Pons (tissue), 1 donor: ENCODE measurements around the gene LPCAT3.

Source experiments
- DNase-seq: peaks from one replicate; pipeline ENCODE4 v3.0.0-alpha.2; 2016; ENCODE audit warnings: low spot score

The LPCAT3 gene

GRCh38 chr12:6937481-6938352 is 80.6 kb downstream of the LPCAT3 start:
- DNase-seq: peak; percentile 95

DNA sequence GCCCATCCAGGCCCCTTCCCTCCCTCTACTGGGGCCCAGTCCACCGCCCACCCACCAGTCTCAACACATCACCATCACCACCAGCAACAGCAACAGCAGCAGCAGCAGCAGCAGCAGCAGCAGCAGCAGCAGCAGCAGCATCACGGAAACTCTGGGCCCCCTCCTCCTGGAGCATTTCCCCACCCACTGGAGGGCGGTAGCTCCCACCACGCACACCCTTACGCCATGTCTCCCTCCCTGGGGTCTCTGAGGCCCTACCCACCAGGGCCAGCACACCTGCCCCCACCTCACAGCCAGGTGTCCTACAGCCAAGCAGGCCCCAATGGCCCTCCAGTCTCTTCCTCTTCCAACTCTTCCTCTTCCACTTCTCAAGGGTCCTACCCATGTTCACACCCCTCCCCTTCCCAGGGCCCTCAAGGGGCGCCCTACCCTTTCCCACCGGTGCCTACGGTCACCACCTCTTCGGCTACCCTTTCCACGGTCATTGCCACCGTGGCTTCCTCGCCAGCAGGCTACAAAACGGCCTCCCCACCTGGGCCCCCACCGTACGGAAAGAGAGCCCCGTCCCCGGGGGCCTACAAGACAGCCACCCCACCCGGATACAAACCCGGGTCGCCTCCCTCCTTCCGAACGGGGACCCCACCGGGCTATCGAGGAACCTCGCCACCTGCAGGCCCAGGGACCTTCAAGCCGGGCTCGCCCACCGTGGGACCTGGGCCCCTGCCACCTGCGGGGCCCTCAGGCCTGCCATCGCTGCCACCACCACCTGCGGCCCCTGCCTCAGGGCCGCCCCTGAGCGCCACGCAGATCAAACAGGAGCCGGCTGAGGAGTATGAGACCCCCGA is 81.4 kb downstream of the LPCAT3 start:
- no peak for DNase-seq

GRCh38 chr12:6936194-6936635 is 82.1 kb downstream of the LPCAT3 start:
- DNase-seq: no peak

GRCh38 chr12:6935371-6936193 is 82.7 kb downstream of the LPCAT3 start:
- no peak for DNase-seq

- DNase-seq: no peak
Measured at GRCh38 chr12:6934110-6934509, 84.2 kb downstream of the LPCAT3 start.

DNA sequence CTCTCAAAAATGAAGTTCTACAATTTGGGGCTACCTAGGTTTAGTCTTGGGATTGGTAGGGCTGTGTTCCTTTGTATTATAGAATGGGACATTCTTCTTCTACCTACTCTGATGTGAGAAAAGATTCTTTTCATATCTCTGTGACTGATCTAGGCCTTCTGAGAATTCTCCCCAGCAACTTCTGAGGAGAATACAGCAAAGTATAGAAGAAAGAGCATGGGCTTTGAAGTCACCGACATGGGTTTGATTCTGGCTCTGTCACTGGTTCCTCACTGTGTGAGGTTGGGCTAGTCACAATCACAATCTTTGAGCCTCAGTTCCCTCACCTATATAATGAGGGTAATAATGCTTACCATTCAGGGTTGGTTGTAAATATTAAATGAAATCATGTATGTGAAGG is 85.5 kb downstream of the LPCAT3 start:
- DNase-seq: no peak

DNA sequence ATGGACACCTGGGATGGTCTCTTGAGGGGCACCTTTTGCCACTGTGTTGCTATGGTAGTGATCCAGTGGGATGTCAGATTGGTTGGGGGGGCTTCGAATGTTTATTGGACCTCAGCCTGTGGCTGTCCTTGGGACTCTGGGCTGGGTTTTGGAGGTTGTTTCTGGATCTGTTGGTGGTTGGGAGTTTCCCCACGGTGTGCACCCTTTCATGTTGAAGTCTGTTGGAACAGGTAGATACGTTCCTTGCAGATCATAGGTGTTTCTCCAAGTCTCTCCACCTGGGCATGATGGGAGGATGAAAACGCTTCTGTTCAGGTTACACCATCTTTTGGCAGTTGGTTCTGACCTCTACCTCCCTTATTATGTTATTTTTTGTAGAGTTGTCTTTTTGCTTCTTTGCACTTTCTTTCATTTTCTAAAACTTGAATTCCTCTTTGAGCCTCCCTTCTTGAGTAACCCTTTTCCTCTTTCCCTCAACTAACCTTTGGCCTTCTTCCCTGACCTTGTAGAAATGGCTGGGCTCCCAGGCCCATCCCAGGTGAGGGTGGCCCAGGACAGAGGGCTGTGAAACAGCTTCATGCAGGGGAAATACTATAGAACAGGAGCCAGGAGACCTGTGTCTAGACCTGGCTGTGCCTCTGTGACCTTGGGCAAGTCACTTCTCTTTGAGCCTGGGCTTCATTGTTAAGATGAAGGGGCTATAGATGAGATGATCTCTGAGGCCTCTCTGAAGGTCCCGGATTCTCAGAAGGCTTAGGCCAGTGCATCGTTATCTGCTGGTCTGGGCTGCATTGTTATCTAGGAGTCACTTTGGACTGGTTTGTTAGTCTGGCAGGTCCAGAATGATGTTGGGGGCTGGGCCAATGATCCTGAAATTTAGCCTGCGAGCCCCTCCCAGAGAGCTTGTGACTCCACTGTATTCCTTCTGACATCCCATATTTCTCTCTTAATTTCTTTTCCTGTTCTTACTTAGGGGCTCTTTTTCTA is 88.5 kb downstream of the LPCAT3 start:
- no peak for DNase-seq

GRCh38 chr12:6928703-6929407 is 89.4 kb downstream of the LPCAT3 start:
- DNase-seq: no peak

- DNase-seq: no peak
Measured at GRCh38 chr12:6928022-6928702, 90.1 kb downstream of the LPCAT3 start.

GRCh38 chr12:6927379-6928021 is 90.8 kb downstream of the LPCAT3 start, which contains the start of gene ATN1:
TSS of gene ATN1 (plus strand) at chr12:6927959. CDS start at chr12:6934002, 6,043 bp downstream.
- peak; percentile 77 for DNase-seq
